ENCODE results near the gene CTTNBP2NL.
"Not testable (repeated sequence)": the region's sequence is repeated elsewhere in the genome, so short reads cannot be mapped to it uniquely, and the experiment has no call there.

Gene CTTNBP2NL

DNA sequence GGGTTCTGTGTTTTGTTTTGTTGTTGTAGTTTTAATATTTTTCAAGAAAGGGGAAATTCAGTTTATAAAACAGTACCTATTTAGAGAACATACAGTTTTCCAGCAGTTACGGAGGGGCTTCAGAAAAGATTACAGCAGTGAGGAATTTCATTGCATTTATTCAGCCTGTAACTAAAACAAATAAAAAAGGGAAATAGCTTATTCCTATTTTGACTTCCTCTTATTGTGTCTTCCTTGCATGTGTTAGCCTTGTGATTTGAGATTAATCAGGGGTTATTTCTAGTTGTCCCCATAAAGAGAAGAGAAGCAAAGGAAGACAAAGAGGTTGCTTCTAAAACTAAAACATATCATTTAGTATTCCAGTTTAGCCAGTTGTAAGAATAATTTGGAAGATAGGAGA, 35.0 kb downstream of the CTTNBP2NL start:
- DNase-seq, result no peak

DNA sequence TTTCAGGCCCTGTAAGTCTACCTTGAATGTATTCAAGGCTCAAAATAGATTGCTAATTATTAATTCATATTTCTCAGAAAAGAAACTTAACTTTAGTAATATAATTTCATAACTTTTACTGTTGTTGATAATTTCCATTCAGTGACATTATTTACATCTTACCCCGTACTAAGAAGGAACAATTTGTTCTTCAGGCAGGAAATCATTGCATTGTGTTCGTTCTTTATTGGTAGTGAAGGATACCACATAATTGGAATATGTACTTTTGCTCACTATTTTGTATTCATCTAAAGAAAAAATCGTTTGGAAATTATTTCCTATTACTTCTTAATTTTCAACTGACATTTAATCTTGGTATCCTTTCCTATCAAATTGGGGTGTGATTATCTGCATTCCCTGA, 39.4 kb downstream of the CTTNBP2NL start:
- no peak for DNase-seq

DNA sequence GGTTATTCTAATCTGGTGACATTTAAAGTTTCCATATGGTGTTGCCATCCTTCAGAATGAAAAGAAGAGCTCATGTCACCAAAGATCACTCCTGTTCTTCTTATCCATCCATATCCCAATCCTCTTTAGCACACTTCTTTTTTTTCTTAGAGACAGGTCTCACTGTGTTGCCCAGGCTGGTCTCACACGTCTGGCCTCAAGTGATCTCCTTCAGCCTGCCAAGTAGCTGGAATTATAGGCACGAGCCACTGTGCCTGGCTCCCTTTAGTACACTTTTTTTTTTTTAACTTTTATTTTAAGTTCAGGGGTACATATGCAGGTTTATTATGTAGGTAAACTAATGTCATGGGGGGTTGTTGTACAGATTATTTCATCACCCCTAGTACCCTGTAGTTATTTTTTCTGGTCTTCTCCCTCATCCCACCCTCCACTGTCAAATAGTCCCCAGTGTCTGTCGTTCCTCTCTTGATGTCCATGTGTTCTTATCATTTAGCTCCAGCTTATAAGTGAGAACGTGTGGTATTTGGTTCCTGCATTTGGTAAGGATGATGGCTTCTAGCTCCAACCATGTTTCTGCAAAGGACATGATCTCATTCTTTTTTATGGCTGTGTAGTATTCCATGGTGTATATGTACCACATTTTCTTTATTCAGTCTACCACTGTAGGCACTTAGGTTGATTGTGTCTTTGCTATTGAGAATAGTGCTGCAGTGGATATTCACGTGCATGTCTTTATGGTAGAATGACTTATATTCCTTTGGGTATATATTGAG, 40.6 kb downstream of the CTTNBP2NL start:
- no peak for DNase-seq

DNA sequence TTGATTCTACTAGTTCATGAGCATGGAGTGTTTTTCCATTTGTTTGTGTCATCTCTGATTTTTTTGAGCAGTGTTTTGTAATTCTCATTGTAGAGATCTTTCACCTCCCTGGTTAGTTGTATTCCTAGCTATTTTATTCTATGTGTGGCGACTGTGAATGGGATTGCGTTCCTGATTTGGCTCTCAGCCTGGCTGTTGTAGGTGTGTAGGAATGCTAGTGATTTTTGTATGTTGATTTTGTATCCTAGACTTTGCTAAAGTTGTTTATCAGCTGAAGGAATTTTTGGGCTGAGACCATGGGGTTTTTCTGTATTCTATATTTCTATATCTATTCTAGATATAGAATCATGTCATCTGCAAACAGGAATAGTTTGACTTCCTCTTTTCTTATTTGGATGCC, 42.1 kb downstream of the CTTNBP2NL start:
- not testable (repeated sequence) for DNase-seq

- DNase-seq, result no peak
Measured at GRCh38 chr1:112439592-112439991, 43.6 kb downstream of the CTTNBP2NL start.

GRCh38 chr1:112440574-112440973, 44.6 kb downstream of the CTTNBP2NL start:
- DNase-seq, result no peak

DNA sequence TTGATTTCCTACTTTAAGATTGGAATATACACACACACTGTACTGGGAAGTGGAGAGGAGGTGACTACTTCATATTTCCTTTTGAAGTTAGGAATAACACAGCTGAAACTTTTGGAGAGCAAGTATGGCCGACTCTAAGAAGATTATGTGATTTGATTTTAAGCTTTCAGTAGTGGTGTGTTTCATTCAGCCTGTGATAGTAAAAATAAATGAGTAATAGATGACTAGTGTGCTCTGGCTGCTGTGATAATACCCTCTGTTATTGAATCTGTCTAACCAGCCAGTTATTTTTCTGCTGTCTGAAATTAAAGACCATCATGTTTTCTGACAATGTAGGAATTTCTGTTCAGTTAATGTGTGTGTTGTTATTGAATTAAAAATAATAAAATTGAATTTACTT, 48.3 kb downstream of the CTTNBP2NL start:
- no peak for DNase-seq

- DNase-seq, result no peak
Measured at GRCh38 chr1:112445596-112445995, 49.6 kb downstream of the CTTNBP2NL start.

DNA sequence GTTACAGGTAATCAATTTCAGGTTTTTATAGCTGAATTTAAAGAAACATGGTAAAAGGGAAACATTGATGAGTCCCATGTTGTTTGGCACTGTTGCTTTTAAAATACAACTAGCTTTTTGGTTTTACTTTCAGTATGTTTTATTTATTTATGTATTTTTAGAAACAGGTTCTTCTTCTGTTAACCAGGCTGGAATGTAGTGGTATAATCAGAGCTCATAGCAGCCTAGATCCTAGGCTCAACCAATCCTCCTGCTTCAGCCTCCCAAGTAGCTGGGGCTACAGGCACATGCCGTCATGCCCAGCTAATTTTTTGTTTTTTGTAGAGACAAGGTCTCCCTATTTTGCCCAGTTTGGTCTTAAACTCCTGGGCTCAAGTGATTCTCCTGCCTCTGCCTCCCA, 50.4 kb downstream of the CTTNBP2NL start:
- no peak for DNase-seq

DNA sequence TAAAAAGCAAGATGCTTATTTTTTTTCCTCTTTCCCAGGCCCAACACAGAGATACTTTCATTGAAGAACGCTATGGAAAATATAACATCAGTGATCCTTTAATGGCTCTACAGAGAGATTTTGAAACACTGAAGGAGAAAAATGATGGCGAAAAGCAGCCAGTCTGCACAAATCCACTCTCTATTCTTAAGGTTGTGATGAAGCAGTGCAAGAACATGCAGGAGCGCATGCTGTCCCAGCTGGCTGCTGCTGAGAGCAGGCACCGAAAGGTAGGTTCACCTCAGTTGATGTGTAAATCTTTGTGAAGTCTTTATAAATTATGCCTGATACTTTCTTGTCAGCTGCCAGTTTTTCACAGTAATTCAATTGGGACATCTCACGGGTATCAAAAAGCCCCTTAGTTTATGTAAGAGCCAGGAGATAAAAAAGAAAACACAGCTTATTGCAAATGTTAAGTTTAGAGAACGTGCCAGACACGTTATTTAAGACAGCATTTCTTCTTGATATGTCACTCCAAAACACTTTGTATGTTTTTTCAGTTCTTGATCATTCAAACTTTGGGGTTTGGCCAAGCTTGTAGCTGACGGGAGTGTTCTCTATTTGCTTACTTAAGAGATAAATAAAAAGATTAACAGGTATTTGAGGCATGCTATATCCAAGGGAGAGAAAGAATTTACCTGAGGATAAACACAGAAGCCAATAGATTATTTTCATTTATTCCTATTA, 53.1 kb downstream of the CTTNBP2NL start:
- DNase-seq, result no peak

DNA sequence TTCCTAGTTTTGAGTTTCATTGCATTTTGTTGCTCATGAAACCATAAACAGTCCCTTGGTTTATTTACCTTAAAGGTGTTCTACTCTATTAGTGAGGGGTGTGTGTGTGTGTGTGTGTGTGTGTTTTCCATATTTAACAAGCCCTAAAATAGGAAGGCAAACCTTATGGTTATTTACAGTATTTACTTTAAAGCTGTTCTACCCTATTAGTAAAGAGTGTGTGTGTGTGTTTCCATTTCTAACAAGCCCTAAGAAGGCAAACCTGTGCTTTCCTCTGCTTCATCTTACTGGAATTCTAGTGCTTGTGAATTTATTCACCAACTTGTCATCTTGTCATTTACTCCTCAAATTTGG, 53.6 kb downstream of the CTTNBP2NL start:
- DNase-seq, result no peak

- no peak for DNase-seq
Measured at GRCh38 chr1:112450773-112451172, 54.8 kb downstream of the CTTNBP2NL start.

- DNase-seq, result not testable (repeated sequence)
Measured at GRCh38 chr1:112451301-112451700, 55.3 kb downstream of the CTTNBP2NL start.

DNA sequence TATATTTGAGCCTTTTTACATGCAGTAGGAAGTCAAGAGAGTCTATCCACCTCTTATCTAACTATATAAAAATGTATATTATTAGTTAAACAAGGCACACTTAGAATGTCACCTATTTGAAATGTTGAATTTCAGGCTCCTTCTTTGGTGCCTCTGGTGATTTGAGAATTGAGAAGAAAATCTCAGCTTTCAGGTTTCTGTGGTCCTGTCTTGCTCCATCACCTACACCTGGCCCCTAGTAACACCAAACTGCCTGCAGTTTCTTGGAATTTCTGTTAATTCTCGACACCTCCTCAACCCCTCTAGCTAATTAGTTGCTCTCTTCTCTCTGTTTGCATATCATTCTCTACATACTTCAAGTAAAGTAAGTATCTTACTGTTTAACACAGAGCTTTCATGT, 57.9 kb downstream of the CTTNBP2NL start:
- DNase-seq, result no peak

DNA sequence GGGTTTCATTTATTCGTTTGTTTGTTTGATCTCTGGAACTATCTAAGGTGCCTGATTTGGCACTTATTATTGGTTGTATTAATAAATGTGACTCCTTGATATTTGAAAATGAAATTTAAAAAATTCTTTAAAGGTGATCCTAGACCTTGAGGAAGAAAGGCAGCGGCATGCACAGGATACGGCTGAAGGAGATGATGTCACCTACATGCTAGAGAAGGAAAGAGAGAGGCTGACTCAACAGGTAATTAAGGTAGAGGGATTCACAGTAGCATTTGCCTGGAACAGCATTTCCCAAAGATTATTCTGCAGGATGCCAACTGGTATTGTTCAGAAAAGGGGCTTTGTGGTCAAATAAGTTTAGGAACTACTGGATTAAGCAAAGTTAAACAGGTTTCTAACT, 58.3 kb downstream of the CTTNBP2NL start:
- DNase-seq, result no peak

- no peak for DNase-seq
Measured at GRCh38 chr1:112457241-112457640, 61.2 kb downstream of the CTTNBP2NL start.

DNA sequence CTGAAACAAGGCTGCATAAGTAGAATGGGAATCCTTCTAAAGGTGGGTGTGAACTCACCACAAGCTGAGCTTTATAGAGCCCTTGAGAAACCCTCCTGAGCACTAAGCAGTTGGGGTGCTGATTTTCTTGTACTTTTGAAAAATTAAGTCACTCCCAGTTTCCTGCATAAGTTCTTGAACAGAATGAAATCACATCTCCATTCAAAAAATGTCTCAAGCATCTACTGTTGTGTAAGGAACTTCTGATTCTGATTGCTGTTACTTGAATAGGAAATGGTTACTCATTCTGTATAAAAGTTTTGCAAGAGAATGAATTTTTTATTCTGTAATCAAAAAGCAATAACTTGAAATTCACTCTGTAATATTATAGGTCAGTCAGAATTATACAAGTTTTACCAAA, 61.9 kb downstream of the CTTNBP2NL start:
- DNase-seq, result no peak

DNA sequence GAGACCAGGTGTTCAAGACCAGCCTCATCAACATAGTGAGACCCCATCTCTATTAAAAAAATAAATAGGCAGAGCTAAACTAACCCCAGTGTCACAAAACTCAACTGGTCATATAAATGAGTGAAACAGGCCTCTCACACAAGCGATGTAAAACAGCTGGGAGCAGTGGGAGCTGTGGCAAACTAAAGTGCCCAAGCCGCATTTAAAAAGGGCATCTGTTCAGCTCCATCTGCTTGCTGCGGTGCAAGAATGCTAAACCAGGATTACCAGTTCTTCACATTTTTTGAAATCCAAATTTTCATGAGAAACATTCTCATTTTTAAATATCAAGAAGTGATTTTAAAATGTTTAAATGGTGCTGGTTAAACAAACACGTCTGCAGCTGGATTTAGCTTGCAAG, 62.7 kb downstream of the CTTNBP2NL start:
- DNase-seq, result no peak

GRCh38 chr1:112460615-112461014, 64.6 kb downstream of the CTTNBP2NL start:
- no peak for DNase-seq

GRCh38 chr1:112461200-112461871, 65.3 kb downstream of the CTTNBP2NL start:
- DNase-seq, result no peak

GRCh38 chr1:112462953-112463279, 66.9 kb downstream of the CTTNBP2NL start:
- DNase-seq, result no peak

- no peak for DNase-seq
Measured at GRCh38 chr1:112464501-112464900, 68.5 kb downstream of the CTTNBP2NL start.

- no peak for DNase-seq
Measured at GRCh38 chr1:112465122-112465521, 69.1 kb downstream of the CTTNBP2NL start.

GRCh38 chr1:112466078-112466660, 70.2 kb downstream of the CTTNBP2NL start:
- peak; percentile 52 for DNase-seq
